Panc1 (cell line): Measurements from ENCODE around the gene SDCBP2.

Source experiments
- POLR2AphosphoS5 ChIP-seq: IDR thresholded peaks from 2 replicates; pipeline ENCODE4 v1.6.1; 2012; ENCODE audit warnings: mild to moderate bottlenecking, low read depth, low read length, moderate library complexity
- SIN3A ChIP-seq: IDR thresholded peaks from 2 replicates; pipeline ENCODE4 v1.6.1; 2012; ENCODE audit warnings: low read depth, mild to moderate bottlenecking, low read length, moderate library complexity, borderline replicate concordance; ENCODE audit not compliant: insufficient read depth
- TCF7L2 ChIP-seq: IDR thresholded peaks from 2 replicates; pipeline ENCODE4 v1.6.1; 2011; ENCODE audit warnings: mild to moderate bottlenecking, low read depth, low read length, inconsistent platforms
- TF ChIP-seq, protein P1 (sequence below): fragments of 450-650 bp; IDR thresholded peaks from 2 replicates; pipeline ENCODE4 v1.5.1; 2017; ENCODE audit warnings: mild to moderate bottlenecking
- TF ChIP-seq, protein P2 (sequence below), 2 experiments: IDR thresholded peaks; 2 replicates each; pipeline ENCODE4 v1.6.1; 2011 to 2012; ENCODE audit warnings: low read depth in 2 of 2, control low read depth in 1 of 2, low read length in 1 of 2, mild to moderate bottlenecking in 1 of 2, moderate library complexity in 1 of 2; ENCODE audit not compliant: insufficient read depth in 1 of 2

DNA sequence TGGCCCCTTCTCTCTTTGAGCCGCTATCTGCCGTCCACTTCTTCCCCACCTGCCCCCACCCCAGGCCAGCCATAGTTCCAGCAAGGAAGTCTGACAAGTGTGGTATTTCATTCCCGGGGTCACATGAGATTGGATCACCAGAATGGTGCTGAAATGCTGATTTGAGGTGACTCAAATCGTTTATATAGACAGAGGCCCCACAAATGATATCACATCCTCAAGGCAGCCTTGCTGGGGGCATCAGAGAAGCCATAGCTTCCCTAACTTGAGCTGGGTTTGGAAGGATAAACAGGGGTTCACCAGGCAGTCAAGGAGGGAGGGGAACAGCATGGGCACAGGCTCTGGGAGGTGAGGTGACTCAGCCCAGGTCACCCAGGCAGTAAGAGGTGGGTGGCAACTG lies 9.9 kb downstream of the SDCBP2 start:
- TF ChIP-seq, protein P1, sequence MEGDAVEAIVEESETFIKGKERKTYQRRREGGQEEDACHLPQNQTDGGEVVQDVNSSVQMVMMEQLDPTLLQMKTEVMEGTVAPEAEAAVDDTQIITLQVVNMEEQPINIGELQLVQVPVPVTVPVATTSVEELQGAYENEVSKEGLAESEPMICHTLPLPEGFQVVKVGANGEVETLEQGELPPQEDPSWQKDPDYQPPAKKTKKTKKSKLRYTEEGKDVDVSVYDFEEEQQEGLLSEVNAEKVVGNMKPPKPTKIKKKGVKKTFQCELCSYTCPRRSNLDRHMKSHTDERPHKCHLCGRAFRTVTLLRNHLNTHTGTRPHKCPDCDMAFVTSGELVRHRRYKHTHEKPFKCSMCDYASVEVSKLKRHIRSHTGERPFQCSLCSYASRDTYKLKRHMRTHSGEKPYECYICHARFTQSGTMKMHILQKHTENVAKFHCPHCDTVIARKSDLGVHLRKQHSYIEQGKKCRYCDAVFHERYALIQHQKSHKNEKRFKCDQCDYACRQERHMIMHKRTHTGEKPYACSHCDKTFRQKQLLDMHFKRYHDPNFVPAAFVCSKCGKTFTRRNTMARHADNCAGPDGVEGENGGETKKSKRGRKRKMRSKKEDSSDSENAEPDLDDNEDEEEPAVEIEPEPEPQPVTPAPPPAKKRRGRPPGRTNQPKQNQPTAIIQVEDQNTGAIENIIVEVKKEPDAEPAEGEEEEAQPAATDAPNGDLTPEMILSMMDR = no peak
- no peak for TF ChIP-seq POLR2AphosphoS5
- TF ChIP-seq SIN3A = no peak
- TF ChIP-seq, protein P2, sequence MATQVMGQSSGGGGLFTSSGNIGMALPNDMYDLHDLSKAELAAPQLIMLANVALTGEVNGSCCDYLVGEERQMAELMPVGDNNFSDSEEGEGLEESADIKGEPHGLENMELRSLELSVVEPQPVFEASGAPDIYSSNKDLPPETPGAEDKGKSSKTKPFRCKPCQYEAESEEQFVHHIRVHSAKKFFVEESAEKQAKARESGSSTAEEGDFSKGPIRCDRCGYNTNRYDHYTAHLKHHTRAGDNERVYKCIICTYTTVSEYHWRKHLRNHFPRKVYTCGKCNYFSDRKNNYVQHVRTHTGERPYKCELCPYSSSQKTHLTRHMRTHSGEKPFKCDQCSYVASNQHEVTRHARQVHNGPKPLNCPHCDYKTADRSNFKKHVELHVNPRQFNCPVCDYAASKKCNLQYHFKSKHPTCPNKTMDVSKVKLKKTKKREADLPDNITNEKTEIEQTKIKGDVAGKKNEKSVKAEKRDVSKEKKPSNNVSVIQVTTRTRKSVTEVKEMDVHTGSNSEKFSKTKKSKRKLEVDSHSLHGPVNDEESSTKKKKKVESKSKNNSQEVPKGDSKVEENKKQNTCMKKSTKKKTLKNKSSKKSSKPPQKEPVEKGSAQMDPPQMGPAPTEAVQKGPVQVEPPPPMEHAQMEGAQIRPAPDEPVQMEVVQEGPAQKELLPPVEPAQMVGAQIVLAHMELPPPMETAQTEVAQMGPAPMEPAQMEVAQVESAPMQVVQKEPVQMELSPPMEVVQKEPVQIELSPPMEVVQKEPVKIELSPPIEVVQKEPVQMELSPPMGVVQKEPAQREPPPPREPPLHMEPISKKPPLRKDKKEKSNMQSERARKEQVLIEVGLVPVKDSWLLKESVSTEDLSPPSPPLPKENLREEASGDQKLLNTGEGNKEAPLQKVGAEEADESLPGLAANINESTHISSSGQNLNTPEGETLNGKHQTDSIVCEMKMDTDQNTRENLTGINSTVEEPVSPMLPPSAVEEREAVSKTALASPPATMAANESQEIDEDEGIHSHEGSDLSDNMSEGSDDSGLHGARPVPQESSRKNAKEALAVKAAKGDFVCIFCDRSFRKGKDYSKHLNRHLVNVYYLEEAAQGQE (IDR thresholded peaks at IDR 0.05; ENCODE audit: insufficient read depth in 1 of 2, low read depth in 2 of 2, low read length in 1 of 2) = no peak
- TF ChIP-seq TCF7L2 = no peak
